A673 (cell line): Measurements from ENCODE around the gene GIMAP1. TPM values are rescaled to one million over a fixed set of nuclear protein-coding genes. Genes with fewer than 3 reads are reported as not detected.

Source experiments
- BruUV-seq: library from RNA; stranded (reverse); fragments of 400-500 nt; replicated peaks from 2 replicates; lab custom pipeline; 2021; lab: Mats Ljungman, UMichigan
- CTCF ChIA-PET: fragments of 300-600 bp; sonication (Branson Sonifier 250); formaldehyde crosslinking; loops from one replicate; lab custom pipeline; 2022; ENCODE audit warnings: antibody characterized with exemption; lab: Charles Lee
- POLR2A ChIA-PET: fragments of 300-600 bp; sonication (Branson Sonifier 250); formaldehyde crosslinking; loops from one replicate; lab custom pipeline; 2022; ENCODE audit warnings: antibody characterized with exemption; ENCODE audit not compliant: low non-redundant PET; lab: Charles Lee
- DNase-seq: peaks from one replicate; pipeline ENCODE4 v3.0.0-alpha.2; 2015; ENCODE audit warnings: low spot score
- H3K27ac ChIP-seq: fragments of 200-600 bp; sonication (generic); 2 replicates; pipeline ENCODE4 v1.5.1; 2016; ENCODE audit warnings: mixed run types, low read depth, mild to moderate bottlenecking, mixed read lengths, antibody characterized with exemption, low read length; ENCODE audit not compliant: poor library complexity, severe bottlenecking
- H3K27me3 ChIP-seq: fragments of 200-600 bp; sonication (generic); replicated peaks from 2 replicates; pipeline ENCODE4 v1.6.1; 2017; ENCODE audit warnings: mixed run types, low read depth, mild to moderate bottlenecking, mixed read lengths, antibody characterized with exemption, low read length; ENCODE audit not compliant: insufficient read depth, poor library complexity
- H3K36me3 ChIP-seq: fragments of 200-600 bp; sonication (generic); 2 replicates; pipeline ENCODE4 v1.6.1; 2016; ENCODE audit warnings: mixed run types, mild to moderate bottlenecking, mixed read lengths, antibody characterized with exemption, low read length; ENCODE audit not compliant: insufficient read depth, poor library complexity, severe bottlenecking
- H3K4me1 ChIP-seq: fragments of 200-600 bp; sonication (generic); 2 replicates; pipeline ENCODE4 v1.6.1; 2017; ENCODE audit warnings: mixed run types, mild to moderate bottlenecking, mixed read lengths, antibody characterized with exemption, low read length; ENCODE audit not compliant: insufficient read depth, poor library complexity, severe bottlenecking
- H3K4me3 ChIP-seq: fragments of 200-600 bp; sonication (generic); 2 replicates; pipeline ENCODE4 v1.5.1; 2016; ENCODE audit warnings: low read depth, mixed run types, mild to moderate bottlenecking, mixed read lengths, low read length; ENCODE audit not compliant: poor library complexity, severe bottlenecking
- H3K9me3 ChIP-seq: fragments of 200-600 bp; sonication (generic); 2 replicates; pipeline ENCODE4 v1.6.1; 2016; ENCODE audit warnings: mixed run types, low read depth, mild to moderate bottlenecking, mixed read lengths, antibody characterized with exemption, low read length; ENCODE audit not compliant: poor library complexity, severe bottlenecking
- EZH2 ChIP-seq: fragments of 200-600 bp; sonication (generic); IDR thresholded peaks from 2 replicates; pipeline ENCODE4 v1.6.1; 2017; ENCODE audit warnings: borderline replicate concordance, low read depth, mild to moderate bottlenecking, mixed read lengths, antibody characterized with exemption, low read length; ENCODE audit not compliant: poor library complexity, severe bottlenecking
- intact Hi-C: fragments of 100-400 bp; cut with micrococcal nuclease; formaldehyde crosslinking; loops from one replicate; pipeline ENCODE4 v1.10.0; 2022; ENCODE audit not compliant: unreplicated experiment
- total RNA-seq: library from RNA; stranded (reverse); gene quantifications from 2 replicates; pipeline ENCODE4 v1.2.3, GENCODE V29; 2021
- TF ChIP-seq, protein P1 (sequence below): fragments of 300-800, 200-600 bp; sonication (generic); conservative IDR thresholded peaks from 2 replicates; pipeline ENCODE4 v1.5.1; 2017; ENCODE audit warnings: low read depth, mild to moderate bottlenecking, antibody characterized with exemption, low read length, moderate library complexity, mixed read lengths

The GIMAP1 gene
- total RNA-seq, 1 experiment from 2014 or later, result not detected

DNA sequence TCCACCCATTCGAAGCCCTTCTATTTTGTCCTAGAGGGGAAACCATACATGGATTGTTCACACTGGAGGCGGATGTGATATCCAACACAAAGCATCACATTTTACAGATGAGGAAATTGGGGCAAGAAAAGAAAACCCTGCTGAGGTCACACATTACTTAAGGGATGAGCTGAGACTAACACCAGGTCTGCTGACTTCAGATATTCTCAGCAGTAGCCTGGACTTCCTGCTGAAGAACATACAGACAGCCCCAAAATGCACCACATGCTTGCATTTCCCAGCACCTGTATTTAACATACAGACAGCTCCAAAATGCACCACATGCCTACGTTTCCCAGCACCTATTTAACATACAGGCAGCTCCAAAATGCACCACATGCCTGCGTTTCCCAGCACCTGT is 32.0 kb downstream of the GIMAP1 start:
- Histone ChIP-seq H3K27ac (no peak overlapping the region), H3K9me3 (no peaks in the 10 kb centered on the region), H3K4me1 (no peaks in the 10 kb centered on the region), H3K27me3 (no peaks in the 10 kb centered on the region), H3K4me3 (no peak overlapping the region), H3K36me3 (no peaks in the 10 kb centered on the region)
- no peak for DNase-seq
- no TSS peak for BruUV-seq
- intact Hi-C loops, result no loop called here
- POLR2A ChIA-PET, result no interaction called here
- TF ChIP-seq, protein P1, sequence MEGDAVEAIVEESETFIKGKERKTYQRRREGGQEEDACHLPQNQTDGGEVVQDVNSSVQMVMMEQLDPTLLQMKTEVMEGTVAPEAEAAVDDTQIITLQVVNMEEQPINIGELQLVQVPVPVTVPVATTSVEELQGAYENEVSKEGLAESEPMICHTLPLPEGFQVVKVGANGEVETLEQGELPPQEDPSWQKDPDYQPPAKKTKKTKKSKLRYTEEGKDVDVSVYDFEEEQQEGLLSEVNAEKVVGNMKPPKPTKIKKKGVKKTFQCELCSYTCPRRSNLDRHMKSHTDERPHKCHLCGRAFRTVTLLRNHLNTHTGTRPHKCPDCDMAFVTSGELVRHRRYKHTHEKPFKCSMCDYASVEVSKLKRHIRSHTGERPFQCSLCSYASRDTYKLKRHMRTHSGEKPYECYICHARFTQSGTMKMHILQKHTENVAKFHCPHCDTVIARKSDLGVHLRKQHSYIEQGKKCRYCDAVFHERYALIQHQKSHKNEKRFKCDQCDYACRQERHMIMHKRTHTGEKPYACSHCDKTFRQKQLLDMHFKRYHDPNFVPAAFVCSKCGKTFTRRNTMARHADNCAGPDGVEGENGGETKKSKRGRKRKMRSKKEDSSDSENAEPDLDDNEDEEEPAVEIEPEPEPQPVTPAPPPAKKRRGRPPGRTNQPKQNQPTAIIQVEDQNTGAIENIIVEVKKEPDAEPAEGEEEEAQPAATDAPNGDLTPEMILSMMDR, result no peak
- TF ChIP-seq EZH2, result no peak
- CTCF ChIA-PET, result no interaction called here

DNA sequence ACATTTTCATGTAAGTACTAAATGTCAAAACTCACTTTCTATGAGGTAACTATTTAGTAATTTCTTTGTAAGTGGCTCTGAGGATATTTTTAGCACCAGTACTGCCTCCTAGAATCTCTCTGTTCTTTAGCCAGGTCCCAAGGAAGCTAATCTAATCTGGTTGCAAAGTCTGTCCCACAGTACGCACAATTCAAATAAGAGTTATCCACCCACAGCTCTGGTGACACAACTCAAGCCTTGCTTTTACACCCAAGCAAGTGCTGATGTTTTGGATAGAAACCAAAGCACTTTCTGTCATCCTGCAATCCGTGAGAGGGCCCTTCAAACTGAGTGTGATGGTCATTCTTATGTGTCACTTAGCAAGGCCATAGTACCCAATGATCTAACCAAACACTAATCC is 35.3 kb downstream of the GIMAP1 start:
- no peaks in the 10 kb centered on the region for H3K27me3 ChIP-seq

DNA sequence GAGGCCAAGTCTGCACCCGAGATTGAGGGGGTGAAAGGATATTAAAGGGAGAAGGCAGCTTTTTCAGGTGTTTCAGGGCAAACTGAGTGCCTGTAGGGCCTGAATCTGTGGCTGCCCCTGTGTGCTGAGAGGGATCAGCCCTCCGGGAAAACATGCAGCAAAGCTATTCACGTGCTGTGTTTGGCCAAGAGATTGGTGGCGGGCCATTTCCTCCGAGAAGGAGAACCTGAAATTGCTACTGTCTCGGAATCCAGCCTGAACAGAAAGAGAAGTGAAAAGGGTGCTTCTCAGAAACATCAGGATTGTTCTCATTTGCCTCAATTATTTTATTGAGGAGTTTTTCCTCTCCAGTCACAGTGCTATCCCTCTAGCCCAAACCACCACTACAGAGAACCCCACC is 36.8 kb downstream of the GIMAP1 start:
- Histone ChIP-seq H3K9me3 (no peaks in the 10 kb centered on the region), H3K27me3 (no peaks in the 10 kb centered on the region), H3K4me1 (peaks cover 9% of the 10 kb centered on the region), H3K36me3 (no peaks in the 10 kb centered on the region), H3K27ac (no peak overlapping the region), H3K4me3 (no peak overlapping the region)
- CTCF ChIA-PET, result no interaction called here
- POLR2A ChIA-PET, result no interaction called here
- intact Hi-C loops, result loop anchor here (10.0 kb wide), 1 partner anchor 468 kb away; no protein-coding TSS in a partner anchor
- no TSS peak for BruUV-seq
- no peak for DNase-seq
- TF ChIP-seq EZH2, result no peak
- TF ChIP-seq, protein P1, result no peak

More for the DNA sequence above, 35.3 kb downstream of the GIMAP1 start:
- ChIA-PET POLR2A (no interaction called here), CTCF (no interaction called here)
- no peak for DNase-seq
- Histone ChIP-seq H3K4me1 (peaks cover 8% of the 10 kb centered on the region), H3K27ac (no peak overlapping the region), H3K36me3 (no peaks in the 10 kb centered on the region), H3K9me3 (no peaks in the 10 kb centered on the region), H3K4me3 (no peak overlapping the region)
- intact Hi-C loops, result loop anchor here (10.0 kb wide), 1 partner anchor 467 kb away; no protein-coding TSS in a partner anchor
- TF ChIP-seq, protein P1, result no peak
- TF ChIP-seq EZH2, result no peak
- BruUV-seq, result no TSS peak
